ENCODE data around the gene KRTAP29-1.

DNA sequence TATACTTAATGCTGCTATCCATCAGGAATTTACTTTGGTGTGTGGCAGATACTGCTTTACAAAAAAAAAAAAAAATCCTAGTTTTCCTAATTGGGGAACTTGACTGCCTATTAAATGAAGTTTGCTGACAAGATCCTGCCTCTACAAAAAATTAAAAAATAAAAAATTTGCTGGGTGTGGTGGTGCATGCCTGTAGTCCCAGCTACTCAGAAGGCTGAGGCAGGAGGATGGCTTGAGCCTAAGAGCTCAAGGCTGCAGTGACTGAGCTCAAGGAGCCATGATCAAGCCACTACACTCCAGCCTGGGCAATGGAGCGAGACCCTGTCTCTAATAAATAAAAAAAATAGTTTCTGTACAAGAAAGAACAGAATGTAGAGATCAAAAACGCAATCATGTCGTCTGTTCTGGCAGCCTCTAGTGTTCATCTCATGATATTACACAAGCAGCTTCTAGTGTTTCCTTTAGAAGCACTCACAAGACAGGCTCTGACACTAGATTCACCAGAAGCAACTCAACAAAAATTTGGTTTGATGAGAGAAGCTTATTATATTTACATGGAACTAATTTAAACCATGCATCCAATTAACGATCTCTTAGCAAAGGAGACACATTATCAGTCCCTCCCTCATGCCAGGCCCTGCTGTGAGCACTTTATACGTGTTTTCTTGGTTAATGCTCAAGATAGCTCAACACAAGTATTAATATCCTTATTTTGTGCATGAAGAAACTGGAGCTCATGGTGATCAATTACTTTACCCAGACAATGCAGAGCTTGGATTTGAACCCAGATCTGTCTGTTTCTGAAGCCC is 19.6 kb upstream of the KRTAP29-1 start:
- TF ChIP-seq, protein P1, sequence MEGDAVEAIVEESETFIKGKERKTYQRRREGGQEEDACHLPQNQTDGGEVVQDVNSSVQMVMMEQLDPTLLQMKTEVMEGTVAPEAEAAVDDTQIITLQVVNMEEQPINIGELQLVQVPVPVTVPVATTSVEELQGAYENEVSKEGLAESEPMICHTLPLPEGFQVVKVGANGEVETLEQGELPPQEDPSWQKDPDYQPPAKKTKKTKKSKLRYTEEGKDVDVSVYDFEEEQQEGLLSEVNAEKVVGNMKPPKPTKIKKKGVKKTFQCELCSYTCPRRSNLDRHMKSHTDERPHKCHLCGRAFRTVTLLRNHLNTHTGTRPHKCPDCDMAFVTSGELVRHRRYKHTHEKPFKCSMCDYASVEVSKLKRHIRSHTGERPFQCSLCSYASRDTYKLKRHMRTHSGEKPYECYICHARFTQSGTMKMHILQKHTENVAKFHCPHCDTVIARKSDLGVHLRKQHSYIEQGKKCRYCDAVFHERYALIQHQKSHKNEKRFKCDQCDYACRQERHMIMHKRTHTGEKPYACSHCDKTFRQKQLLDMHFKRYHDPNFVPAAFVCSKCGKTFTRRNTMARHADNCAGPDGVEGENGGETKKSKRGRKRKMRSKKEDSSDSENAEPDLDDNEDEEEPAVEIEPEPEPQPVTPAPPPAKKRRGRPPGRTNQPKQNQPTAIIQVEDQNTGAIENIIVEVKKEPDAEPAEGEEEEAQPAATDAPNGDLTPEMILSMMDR (IDR thresholded peaks at IDR 0.05) = peak; percentile 72 to 90 (median 86)
- no peak for TF ChIP-seq POLR2AphosphoS5 (IDR thresholded peaks at IDR 0.05)
- no peak for TF ChIP-seq POLR2A (IDR thresholded peaks at IDR 0.05)
